Measurements from ENCODE around the gene DOCK9. TPM values are rescaled to one million over a fixed set of nuclear protein-coding genes. Genes with fewer than 3 reads are reported as not detected.

Gene DOCK9
- total RNA-seq, 1 experiment from 2014 or later = 4.5 TPM

DNA sequence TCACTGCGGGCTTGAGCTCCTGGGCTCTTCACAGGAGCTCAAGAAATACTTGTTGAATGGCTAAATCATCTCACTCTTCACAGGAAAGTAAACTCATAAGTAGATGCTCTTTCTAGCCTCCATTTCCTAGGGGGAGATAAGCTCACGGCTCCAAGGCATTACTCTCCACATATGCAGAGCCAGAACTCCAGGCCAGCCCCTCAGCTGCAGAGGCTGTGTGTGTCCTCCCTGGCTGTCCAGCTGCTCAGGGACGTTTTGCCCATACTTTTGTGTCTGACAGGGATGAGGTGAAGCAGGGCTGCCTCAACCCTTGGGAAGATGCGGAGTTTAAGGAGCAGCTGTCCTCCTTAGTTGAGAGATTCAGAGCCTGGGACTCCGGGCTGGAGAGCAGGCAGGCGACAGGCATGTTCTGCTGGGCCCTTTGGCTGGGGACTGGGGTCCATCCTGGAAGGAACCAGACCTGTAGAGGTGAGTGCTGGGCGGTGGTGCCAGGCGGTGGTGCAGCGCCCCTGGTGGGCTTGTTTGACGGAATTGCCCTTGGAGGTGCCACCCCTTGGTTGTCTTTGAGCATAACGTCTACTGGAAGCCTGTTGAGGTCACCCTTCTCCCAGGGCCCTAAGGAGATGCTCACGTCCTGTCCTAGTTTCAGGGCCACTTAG, 204.9 kb downstream of the DOCK9 start:
- ChIA-PET POLR2A (ENCODE audit: low non-redundant PET) (no interaction called here), CTCF (no interaction called here)

DNA sequence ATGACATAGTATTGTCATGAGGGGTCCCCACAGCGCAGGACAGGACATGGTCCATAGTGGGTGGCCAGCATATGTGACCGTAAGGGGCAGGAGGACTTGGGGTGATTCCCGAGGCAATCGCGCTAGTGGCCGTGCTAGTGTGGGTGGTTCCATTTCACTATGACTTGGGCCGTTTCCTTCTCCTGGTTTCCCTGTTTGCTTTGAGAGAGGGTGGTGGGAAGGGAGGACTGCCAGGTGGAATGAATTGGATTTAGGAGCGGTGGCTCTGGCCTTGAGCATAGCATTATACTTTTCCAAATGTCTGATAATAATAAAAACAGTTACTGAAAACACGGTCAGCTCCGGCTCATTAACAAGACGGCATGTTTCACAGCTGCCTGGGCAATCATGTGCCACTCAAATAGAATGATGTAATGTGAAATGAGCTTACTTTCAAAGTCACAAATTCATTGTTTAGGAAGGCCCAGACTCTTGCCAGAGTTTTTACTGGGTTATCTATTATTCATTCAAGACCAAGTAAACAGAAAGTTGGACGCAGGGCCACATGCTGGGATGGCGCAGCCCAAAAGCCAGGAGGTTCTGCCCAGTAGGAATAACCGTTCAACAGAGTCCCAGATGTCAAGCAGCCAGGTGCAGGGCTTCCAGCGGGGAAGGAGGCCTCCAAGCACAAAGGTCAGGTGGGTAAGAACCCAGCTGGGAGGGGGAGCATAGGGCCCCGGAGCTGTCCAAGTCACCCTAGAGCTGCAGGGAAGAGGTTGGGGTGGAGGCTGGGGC, 205.8 kb downstream of the DOCK9 start:
- Histone ChIP-seq H3K27me3 (replicated peaks; ENCODE audit: insufficient read depth, low read depth, low read length, poor library complexity) (no peaks in the 10 kb centered on the region), H3K27ac (ENCODE audit: low read depth, low read length, poor library complexity, severe bottlenecking) (no peak overlapping the region), H3K36me3 (ENCODE audit: insufficient read depth, low read length, poor library complexity, severe bottlenecking) (no peaks in the 10 kb centered on the region), H3K9me3 (ENCODE audit: low read depth, low read length, poor library complexity, severe bottlenecking) (no peaks in the 10 kb centered on the region), H3K4me3 (ENCODE audit: low read depth, low read length, poor library complexity, severe bottlenecking) (no peak overlapping the region), H3K4me1 (ENCODE audit: insufficient read depth, low read length, poor library complexity, severe bottlenecking) (no peaks in the 10 kb centered on the region)
- no peak for DNase-seq (ENCODE audit: low spot score)
- CTCF ChIA-PET = no interaction called here
- intact Hi-C loops (cut with micrococcal nuclease; ENCODE audit: unreplicated experiment) = no loop called here
- POLR2A ChIA-PET (ENCODE audit: low non-redundant PET) = no interaction called here
- TF ChIP-seq EZH2 (IDR thresholded peaks at IDR 0.05; ENCODE audit: borderline replicate concordance, low read depth, low read length, poor library complexity, severe bottlenecking) = no peak
- TF ChIP-seq, protein P1, sequence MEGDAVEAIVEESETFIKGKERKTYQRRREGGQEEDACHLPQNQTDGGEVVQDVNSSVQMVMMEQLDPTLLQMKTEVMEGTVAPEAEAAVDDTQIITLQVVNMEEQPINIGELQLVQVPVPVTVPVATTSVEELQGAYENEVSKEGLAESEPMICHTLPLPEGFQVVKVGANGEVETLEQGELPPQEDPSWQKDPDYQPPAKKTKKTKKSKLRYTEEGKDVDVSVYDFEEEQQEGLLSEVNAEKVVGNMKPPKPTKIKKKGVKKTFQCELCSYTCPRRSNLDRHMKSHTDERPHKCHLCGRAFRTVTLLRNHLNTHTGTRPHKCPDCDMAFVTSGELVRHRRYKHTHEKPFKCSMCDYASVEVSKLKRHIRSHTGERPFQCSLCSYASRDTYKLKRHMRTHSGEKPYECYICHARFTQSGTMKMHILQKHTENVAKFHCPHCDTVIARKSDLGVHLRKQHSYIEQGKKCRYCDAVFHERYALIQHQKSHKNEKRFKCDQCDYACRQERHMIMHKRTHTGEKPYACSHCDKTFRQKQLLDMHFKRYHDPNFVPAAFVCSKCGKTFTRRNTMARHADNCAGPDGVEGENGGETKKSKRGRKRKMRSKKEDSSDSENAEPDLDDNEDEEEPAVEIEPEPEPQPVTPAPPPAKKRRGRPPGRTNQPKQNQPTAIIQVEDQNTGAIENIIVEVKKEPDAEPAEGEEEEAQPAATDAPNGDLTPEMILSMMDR (conservative IDR thresholded peaks at IDR 0.05; ENCODE audit: low read depth, low read length) = no peak
- BruUV-seq (replicated peaks) = no TSS peak

More for the DNA sequence above, 204.9 kb downstream of the DOCK9 start:
- no peak overlapping the region for H3K27ac ChIP-seq (ENCODE audit: low read depth, low read length, poor library complexity, severe bottlenecking)
- no peaks in the 10 kb centered on the region for H3K36me3 ChIP-seq (ENCODE audit: insufficient read depth, low read length, poor library complexity, severe bottlenecking)
- intact Hi-C loops (cut with micrococcal nuclease; ENCODE audit: unreplicated experiment) = no loop called here
- BruUV-seq (replicated peaks) = no TSS peak
- no peaks in the 10 kb centered on the region for H3K27me3 ChIP-seq (replicated peaks; ENCODE audit: insufficient read depth, low read depth, low read length, poor library complexity)
- TF ChIP-seq EZH2 (IDR thresholded peaks at IDR 0.05; ENCODE audit: borderline replicate concordance, low read depth, low read length, poor library complexity, severe bottlenecking) = no peak
- TF ChIP-seq, protein P1 (conservative IDR thresholded peaks at IDR 0.05; ENCODE audit: low read depth, low read length) = no peak
- H3K4me1 ChIP-seq (ENCODE audit: insufficient read depth, low read length, poor library complexity, severe bottlenecking) = no peaks in the 10 kb centered on the region
- H3K9me3 ChIP-seq (ENCODE audit: low read depth, low read length, poor library complexity, severe bottlenecking) = no peaks in the 10 kb centered on the region
- no peak overlapping the region for H3K4me3 ChIP-seq (ENCODE audit: low read depth, low read length, poor library complexity, severe bottlenecking)
- DNase-seq (ENCODE audit: low spot score) = no peak

DNA sequence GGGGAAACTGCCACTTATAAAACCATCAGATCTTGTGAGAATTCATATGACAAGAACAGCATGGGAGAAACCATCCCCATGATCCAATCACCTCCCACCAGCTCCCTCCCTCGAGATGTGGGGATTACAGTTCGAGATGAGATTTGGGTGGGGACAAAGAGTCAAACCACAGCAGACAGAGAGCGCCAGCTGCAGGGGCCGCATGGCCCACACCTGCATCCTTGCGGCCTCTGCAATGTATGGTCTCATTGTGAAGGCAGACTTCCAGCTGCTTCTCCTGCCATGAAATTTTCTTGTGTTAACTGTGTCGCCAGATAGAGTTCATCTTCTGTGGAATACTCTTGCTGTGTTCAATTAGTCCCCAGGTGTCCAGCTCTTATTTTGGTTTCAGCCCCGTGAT, 208.1 kb downstream of the DOCK9 start:
- no peaks in the 10 kb centered on the region for H3K36me3 ChIP-seq (ENCODE audit: insufficient read depth, low read length, poor library complexity, severe bottlenecking)
- no peak for DNase-seq (ENCODE audit: low spot score)
- no peaks in the 10 kb centered on the region for H3K9me3 ChIP-seq (ENCODE audit: low read depth, low read length, poor library complexity, severe bottlenecking)
- H3K4me3 ChIP-seq (ENCODE audit: low read depth, low read length, poor library complexity, severe bottlenecking) = no peak overlapping the region
- intact Hi-C loops (cut with micrococcal nuclease; ENCODE audit: unreplicated experiment) = no loop called here
- CTCF ChIA-PET = no interaction called here
- POLR2A ChIA-PET (ENCODE audit: low non-redundant PET) = no interaction called here
- no peaks in the 10 kb centered on the region for H3K27me3 ChIP-seq (replicated peaks; ENCODE audit: insufficient read depth, low read depth, low read length, poor library complexity)
- TF ChIP-seq, protein P1 (conservative IDR thresholded peaks at IDR 0.05; ENCODE audit: low read depth, low read length) = no peak
- TF ChIP-seq EZH2 (IDR thresholded peaks at IDR 0.05; ENCODE audit: borderline replicate concordance, low read depth, low read length, poor library complexity, severe bottlenecking) = no peak
- BruUV-seq (replicated peaks) = no TSS peak
- no peaks in the 10 kb centered on the region for H3K4me1 ChIP-seq (ENCODE audit: insufficient read depth, low read length, poor library complexity, severe bottlenecking)
- no peak overlapping the region for H3K27ac ChIP-seq (ENCODE audit: low read depth, low read length, poor library complexity, severe bottlenecking)

Data from A673 (cell line).